ENCODE measurements around the gene DDIT4L.
"Not testable (repeated sequence)": the region's sequence is repeated elsewhere in the genome, so short reads cannot be mapped to it uniquely, and the experiment has no call there.

Gene DDIT4L, protein sequence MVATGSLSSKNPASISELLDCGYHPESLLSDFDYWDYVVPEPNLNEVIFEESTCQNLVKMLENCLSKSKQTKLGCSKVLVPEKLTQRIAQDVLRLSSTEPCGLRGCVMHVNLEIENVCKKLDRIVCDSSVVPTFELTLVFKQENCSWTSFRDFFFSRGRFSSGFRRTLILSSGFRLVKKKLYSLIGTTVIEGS

DNA sequence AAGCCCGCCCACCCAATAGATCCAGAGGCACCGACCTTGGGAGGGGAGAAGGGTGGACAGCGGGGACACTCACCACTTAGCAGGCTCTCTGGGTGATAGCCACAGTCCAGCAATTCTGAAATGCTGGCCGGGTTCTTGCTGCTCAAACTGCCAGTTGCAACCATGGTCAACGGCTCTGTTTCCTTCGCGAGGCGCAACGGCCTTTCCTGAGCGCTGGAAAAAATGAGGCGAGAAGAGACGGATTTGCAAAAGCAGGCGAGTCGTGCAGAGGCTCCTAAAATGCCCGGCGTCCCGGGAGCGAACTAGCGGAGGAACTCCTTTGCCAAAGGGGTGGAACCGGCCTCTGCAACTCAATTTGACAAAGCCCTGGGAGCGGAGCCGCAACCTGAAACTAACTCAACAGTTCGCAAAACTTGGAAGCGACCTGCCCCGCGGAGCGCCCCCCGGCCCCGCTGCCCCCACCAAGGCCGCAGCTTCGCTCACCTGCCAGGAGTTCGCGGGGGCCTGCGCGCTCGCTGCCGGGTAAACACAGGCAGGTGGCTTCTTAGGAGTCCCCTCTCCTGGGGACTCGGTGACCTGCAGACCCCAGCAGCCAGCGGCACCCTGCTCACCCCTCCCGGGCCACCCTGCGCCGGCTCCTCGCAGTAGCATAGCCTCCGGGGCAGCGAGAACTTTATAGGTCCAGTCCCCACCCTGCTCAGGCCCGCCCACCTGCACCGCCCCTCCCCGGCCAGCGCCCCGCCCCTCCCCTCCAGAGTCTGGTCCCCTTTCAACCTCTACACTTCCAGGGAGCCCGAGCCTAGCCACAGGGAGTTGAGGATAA, at the start of gene DDIT4L:
TSS of gene DDIT4L (minus strand) at position 649 of the 823 bp plus-strand sequence. CDS start at position 164, 485 bp downstream.
- no peak for DNase-seq

DNA sequence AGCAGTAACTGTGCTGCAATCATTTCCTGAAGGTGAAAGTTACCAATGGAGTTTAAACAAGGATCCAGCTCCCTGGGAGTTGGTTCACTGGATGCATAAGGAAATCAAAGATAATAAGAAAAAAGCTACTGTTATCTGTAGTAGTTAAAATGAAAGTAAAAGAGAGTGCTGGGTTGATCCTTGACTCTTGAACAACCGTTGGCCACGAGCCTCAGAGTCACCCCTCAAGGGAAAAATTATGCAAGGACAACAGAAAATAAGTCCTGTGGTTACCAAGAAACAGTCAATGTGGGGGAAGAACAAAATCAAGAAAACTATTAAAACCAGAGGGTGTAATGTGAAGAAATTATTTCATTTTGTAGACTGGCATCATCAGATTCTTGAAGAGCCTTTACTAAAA, 49.7 kb upstream of the DDIT4L start:
- DNase-seq: no peak

DNA sequence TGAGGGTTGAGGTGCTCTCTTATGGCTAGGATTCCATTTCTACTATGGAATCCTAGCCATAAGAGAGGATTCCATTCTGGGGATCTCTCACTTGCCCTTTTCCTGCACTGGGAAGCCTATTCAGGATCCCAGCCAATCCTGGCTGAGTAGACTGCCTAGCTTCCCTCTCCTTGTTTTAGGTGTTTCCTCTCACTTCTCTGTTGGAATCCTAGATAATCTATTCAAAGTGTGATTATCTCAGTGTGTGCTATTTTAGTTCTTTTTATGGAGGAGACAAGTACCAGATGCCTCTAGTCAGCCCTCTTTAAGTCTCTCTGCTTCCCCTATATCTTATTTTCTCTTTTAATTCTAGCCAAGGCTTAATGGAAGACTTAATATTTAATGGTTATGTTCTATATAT, 34.5 kb upstream of the DDIT4L start:
- no peak for DNase-seq

DNA sequence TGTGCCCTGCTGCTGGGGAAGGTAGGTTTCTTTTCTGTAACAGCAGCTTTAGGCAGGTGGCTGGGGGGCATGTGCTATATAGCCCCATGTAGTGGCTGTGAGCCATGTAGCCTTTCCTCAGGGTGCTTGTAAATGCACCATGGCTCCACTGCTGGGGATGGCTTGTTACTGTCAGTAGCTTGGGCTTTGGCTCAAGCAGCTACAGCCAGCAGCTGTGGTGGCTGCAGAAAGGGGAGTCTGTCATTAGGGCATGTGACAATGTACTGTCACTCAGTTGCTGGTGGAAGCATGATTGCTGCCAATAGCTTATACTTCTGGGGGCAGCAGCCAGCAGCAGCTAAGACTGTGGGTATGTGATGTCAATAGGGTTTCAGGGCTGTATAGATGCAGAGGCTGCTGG, 33.9 kb upstream of the DDIT4L start:
- DNase-seq: no peak

DNA sequence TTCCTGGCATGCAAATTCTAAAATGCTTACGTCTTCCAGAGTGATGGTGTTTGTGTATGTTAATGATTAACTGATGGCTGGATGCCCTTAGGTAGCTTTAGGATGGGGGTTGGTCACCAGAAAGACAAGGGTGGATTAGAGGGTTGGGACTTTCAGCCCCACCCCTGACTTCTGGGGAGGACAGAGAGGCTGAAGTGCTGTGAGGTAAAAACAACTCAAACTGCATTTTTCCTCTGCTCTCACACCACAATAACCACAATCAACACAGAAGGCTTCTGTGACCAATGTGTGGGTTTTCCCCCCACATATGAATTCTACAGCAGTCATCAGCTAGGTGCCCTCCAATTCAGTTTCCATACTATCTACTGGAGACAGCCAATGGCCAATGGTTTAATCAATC, 18.7 kb upstream of the DDIT4L start:
- no peak for DNase-seq

DNA sequence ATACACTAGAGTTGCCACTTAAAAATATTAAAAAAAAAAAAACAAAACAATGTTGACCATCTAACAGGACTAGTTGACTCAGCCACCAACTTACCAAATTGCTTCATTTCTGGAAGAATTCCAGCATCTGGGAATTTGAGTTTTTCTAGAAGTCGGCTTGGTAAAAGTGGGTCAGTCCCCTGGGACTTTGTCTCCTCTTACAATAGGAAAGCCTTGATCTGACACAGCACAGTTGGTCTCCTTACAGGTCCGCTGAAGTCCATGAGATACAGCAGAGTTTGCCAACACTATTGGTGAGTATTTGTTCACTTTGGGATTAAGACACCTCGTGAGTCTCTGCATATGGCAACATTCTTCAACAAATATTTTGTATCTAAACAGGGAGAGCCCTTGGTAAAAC, 18.2 kb upstream of the DDIT4L start:
- DNase-seq: no peak

DNA sequence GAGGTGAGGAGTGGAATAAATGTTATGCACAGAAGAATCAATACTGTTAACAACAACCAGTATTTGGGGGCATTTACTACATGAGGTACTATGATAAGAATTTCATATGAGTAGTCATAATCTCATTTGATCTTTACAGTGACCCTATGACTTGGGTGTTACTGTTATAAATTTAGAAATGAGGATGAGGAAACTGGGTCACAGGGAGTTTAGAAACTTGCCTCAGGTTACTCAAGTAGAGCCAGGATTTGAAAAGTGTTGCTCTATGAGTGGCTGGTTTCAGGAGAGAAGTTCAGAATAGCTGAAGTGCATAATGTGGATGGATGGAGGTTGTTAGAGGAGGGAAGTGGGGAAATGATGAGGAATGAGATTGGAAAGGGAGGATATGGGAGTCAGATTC, 16.6 kb upstream of the DDIT4L start:
- no peak for DNase-seq

DNA sequence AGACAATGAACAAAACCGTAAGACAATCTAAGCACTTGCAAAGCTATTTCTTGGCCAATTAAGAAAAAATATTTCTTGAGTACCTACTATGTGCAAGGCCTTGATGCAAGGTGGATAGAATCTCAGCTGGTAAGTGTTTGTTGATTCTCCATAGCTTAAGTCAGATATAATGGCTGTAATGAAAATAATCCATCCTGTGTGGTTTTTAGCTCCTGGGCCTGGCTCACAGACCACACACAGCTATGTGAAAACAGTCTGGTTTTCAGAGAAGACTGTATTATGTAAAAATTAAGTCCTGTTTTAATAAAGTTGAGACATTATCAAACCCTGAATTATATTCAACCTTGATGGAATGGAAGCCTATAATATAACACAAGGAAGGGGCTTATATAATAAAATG, 7.8 kb upstream of the DDIT4L start:
- DNase-seq: no peak

DNA sequence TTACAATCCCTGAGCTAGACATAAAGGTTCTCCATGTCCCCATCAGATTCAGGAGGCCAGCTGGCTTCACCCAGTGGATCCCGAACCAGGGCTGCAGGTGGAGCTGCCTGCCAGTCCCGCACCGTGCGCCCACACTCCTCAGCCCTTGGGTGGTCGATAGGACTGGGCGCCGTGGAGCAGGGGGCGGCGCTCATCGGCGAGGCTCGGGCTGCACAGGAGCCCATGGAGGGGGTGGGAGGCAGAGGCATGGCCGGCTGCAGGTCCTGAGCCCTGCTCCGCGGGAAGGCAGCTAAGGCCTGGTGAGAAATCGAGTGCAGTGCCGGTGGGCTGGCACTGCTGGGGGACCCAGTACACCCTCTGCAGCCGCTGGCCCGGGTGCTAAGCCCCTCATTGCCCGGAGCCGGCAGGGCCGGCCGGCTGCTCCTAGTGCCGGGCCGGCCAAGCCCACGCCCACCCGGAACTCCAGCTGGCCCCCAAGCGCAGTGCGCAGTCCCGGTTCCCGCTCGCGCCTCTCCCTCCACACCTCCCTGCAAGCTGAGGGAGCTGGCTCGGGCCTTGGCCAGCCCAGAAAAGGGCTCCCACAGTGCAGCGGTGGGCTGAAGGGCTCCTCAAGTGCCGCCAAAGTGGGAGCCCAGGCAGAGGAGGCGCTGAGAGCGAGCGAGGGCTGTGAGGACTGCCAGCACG, 6.3 kb upstream of the DDIT4L start:
- DNase-seq: not testable (repeated sequence)

DNA sequence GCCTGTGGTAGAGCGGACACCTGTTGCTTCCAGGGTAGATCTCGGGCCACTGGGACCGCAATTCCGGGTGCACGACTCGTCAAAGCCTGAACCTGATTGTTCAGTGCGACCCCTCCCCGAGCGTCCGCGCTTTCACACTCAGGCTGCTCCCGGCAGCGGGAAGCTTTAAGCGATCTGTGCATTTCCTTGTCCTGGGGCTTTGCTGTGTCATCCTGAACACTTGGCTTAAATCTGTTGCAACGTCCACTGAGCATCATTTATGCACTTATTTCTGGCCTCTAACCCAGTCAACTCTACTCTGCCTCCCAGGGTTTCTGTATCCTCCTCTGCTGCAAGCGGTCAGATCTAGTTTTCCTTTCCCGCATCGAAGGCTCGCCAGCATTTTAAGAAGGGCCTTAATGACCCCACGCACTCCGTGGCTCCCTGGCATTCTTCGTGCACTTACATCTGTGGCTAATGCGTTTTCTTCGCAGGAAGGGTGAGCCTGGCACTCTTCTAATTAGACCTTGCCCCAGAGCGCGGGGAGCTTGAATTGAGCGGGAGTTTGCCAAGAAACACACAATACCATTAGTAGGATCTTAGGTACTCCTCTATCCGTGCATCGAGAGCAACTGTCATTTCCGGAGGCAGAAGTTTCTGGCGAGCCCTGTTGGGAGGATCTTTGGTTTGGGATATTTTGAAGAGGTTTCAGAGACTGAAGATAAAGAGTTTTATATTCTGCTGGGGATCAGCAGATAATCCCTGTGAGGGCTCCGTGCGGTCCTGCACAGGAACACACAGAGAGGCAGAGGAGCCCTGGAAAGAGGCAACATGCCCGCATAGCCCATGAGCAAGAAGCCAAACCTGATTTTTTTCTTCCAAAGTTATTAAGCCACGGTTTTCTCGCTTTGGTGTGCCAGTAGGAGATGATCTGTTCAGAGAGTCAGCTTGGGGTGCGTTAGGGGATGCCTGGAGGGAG, 654 bp upstream of the DDIT4L start:
- no peak for DNase-seq

DNA sequence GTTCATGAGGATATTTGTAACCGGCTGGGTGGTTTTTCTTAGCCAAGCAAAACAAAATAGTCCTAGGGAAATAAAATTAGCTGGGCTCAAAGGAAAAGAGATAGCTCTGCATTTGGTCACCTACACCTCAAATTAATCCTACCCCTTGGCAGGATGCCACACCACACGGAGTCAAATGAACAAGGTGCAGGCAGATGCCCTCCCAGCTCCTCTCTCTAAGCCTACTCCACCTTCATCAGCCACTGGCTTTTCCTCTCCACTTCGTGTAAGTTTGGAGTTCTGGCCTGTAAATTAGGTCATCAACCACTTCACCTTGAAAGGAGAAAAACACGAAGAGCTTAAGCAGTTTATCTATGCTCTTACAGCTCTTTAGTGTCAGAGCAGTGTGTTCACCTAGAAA, 1.4 kb downstream of the DDIT4L start:
- DNase-seq: peak; percentile 27

DNA sequence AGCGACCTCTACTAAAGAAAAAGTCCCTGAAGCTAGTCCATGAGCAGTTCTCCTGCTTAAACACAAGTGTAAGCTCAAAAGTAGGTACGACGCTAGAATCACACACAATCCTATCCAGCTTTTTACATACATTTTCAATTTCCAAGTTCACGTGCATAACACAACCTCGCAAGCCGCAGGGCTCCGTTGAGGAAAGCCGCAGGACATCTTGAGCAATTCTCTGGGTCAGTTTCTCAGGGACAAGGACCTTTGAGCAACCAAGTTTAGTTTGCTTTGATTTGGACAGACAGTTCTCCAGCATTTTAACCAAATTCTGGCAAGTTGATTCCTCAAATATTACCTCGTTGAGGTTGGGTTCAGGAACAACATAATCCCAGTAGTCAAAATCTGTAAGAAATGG, 2.5 kb downstream of the DDIT4L start:
- no peak for DNase-seq

DNA sequence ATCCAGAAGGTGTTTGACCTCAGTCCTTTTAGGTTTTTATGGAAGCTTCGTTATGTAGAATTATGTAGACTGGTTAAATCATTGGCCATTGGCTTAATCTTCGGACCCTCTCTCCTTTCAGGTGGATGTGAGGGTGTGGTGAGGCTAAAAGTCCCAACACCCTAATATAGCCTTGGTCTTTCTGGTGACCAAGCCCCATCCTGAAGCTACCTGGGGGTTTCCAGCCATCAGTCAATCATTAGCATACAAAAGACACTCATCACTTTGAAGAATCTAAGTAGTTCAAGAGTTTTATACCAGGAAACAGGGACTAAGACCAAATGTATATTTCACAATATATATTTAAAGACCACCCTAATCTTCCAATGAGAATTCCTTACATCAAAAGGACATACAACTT, 5.5 kb downstream of the DDIT4L start:
- no peak for DNase-seq

DNA sequence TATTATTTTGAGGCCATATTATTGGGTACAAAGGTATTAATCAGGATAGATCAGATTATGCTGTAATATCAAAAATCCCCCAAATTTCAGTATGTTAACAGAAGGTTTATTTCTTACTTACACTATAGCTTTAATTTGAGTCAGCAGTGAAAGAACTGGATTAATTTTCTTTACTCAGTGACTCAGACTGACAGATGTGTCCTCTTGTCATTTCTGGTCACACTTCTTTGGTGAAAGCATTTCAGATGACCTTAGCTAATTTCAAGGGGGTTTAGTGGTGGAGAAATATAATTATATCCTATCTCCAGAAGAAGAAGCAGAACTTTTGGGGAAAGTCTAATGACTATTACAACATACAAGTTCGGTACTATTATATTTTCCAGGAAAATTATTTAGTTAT, 12.4 kb downstream of the DDIT4L start:
- DNase-seq: no peak

DNA sequence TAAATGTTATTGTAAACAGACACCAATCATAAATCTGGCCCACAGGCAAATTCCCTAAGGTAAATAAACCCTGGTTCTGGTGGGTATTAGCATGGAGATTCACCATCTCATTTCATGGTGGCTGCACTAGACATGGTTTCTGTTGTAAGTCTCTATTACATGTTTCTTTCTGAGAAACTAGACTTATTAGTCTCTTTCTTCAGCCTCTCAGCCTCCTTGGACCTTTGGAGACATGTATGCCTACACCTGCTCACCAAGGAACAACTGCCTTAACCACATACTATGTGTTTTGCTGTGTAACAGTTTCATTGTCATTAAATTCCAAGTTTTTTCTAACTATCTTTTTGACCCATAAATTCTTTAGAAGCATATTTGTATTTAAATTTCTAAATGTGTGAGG, 13.1 kb downstream of the DDIT4L start:
- no peak for DNase-seq

DNA sequence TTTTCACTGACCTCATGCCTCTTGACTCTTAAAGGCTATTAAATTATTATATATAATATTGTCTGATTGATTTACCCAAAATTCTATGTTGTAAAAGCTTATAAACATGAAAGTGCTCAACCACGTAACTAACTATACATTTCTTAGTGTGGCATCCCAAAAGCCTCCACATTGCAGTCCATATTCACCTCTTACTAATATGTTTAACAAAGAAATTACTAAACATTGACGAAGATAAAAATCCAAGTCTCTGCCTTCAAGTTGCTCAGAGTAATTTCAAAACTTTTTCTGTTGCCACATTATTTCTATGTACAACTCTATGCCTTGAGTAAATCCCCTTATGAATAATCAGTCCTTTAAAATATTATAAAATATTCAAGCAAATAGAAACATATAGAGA, 14.4 kb downstream of the DDIT4L start:
- DNase-seq: no peak

DNA sequence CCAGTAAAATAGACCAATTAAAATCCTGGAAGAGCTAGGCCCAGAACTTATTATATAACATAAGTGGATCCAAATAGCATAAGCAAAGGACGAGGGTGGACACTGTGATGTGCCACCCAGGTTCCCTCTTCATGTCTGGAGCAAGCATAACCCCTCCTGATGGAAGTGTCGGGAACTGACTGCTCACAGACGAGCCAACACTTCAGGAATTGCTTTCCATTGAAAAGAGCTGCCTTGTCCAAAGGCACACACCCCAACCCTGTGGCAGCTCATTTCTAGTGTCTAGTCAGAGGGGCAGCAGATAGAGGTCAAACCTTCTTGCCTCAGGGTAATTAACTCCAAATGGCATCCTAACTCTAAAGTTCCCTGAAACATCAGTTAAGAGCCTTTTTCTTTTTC, 15.3 kb downstream of the DDIT4L start:
- DNase-seq: no peak

DNA sequence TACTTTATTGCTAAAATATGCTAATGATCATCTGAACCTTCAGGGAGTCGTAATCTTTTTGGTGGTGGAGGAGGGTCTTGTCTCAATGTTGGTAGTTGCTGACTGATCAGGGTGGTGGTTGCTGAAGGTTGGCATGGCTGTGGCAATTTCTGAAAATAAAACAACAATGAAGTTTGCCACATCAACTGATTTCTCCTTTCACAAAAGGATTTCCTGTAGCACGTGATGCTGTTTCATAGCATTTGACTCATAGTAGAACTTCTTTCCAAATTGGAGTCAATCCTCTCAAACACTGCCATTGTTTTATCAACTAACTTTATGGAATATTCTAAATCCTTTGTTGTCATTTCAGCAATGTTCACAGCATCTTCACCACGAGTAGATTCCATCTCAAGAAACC, 19.3 kb downstream of the DDIT4L start:
- DNase-seq: no peak

DNA sequence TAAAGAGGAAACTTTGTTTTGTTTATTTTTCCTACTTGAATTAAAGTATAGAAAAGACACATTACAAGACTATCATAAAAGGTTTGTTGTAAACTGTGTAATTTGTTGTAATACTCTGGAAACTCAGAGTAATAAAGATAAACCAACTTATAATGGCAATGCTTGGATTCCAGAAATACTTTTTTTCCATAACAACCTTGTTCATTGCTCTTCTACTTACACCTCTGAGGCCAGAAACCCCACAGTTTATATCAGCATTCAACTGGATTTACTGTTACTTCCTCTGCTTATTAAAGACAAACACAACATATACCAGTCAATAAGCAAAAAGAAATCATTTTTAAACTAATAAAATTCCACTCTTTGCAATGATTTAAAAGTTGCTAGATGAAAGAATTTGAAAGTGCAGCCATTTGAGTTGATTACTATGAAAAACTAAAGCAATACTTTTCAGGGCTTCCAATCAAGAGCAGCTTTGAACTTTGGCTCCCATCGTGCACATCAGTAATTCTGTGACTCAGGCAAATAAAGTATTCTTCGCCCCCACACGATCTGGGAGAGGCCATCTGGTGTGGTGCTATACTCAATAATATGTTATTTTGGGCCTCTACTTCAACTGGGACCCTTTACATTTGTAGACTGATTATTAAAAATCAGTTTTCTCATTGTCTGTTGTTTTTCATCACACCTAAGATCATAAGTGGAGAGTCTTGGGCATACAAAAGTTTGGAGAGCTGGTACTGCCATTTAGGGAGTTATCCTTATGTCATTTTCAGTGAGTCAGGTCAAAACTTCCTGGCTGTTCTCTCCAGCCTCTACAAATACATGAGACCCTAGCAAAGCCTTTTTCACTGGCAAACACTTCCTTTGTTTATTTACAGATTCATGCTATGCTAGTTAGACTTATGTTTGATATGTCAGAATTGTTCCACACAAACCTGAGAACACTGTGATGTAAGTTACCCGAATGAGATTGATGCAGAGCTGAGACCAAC, 20.5 kb downstream of the DDIT4L start:
- DNase-seq: no peak

DNA sequence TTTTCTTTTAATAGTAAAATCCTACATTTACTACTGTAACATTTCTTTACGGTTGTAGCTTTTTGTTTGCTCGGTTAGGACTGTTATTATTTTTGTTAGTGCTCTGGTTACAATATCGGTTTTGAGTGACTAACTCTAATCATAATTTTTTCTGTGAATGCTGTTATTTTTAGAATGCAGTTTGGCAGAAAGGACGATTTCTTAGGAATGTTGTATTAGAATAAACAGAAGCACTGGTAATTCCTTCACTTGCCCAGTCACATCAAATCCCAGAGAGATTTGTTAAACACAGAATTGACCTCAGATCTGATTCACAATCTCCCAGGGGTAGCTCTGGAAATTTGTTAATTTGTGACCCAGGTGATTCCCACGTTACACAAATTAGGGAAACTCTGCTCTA, 21.7 kb downstream of the DDIT4L start:
- DNase-seq: no peak

DNA sequence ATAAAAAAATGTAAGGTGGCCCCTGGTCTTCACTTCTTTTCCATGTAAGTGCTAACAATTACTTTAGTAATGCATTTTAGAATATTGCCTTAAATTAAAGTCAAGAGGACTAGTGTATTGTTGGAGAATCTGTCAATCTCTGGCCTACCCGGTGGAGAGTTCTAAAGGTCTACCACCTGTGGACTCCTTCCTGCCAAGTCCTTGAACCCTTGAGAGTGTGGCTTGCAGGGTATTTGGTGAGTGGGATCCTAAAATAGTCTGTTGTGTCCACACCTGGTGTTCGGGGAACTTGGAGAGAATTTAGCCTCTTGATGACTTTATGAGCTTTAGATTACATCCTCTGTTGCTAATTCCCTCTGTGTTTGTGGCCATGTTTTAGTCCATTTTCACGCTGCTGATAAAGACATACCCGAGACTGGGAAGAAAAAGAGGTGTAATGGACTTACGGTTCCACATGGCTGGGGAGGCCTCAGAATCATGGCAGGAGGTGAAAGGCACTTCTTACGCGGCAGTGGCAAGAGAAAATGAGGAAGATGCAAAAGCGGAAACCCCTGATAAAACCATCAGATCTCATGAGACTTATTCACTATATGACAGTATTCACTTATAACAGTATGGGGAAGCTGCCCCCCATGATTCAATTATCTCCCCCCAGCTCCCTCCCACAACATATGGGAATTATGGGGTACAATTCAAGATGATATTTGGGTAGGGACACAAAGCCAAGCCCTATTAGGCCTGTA, 23.8 kb downstream of the DDIT4L start:
- no peak for DNase-seq
